HG02973 (cell line): ENCODE results near the gene TARBP2.
"Not testable (repeated sequence)": the region's sequence is repeated elsewhere in the genome, so short reads cannot be mapped to it uniquely, and the experiment has no call there.

Experiments
- ATAC-seq: cut with Tn5 transposase; IDR thresholded peaks from one replicate; pipeline ENCODE4 v1.9.1; 2021; ENCODE audit warnings: moderate library complexity; ENCODE audit not compliant: unreplicated experiment

The TARBP2 gene

DNA sequence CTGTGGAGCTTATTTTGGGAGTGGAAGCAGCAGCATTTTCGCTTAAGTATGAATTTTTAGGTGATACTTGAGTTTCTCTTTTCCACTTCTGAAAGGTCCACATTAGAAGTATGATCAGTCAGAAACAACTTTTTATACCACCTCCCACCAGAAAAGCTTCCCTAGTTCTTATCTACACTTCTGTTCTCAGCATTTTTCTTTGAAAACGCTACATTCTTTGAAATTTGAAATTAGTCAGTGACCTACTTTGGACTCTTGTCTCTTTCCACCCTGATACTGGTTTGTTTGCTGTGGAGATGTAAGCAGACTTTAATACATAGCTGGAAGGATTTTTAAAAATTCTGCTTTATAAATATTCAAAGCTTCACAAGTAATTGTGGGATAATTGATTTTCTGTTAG, 27.0 kb upstream of the TARBP2 start:
- ATAC-seq = no peak

- ATAC-seq = no peak
Measured at GRCh38 chr12:53474819-53475218, 26.3 kb upstream of the TARBP2 start.

DNA sequence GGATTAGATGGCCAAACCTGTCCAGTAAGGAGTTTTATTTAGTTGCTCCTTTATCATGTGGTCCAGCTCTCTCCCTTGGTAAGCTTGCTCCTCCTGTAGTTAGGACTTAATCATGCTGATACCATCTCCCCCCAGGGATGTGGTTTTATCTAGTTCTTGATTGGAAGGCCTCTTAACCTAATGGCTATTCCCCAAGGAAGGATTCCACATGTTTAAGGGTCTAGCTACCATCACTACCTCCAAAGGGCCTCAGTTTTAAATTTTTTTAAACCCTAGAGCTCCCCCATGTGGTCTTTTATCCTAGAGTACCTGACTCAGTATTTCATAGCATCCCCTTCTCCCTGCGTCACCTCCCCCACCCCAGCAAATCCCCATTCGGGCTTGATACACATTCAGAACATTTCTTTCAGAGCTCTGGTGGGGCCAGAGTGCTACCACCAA, 24.3 kb upstream of the TARBP2 start:
- ATAC-seq = no peak

DNA sequence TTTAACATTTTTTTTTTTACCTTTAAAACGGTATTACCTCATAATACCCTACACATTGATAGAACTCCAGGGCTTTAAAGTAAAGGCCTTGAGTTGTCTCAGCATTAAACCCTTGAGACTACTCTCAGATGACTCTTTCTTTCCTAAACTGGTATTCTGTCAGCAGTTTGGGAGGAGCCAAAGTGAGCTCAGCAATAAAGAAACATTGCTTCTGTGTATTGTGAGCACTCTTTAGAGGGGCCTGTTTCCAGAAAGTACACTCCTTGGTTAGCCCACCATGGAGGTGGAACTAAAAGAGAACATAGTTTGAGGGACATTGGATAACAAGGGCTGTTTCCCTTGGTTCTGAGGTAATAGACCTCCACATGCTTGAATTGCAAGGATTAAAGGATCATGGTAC, 22.2 kb upstream of the TARBP2 start:
- ATAC-seq = no peak

- ATAC-seq = no peak
Measured at GRCh38 chr12:53479331-53479730, 21.8 kb upstream of the TARBP2 start.

- ATAC-seq = no peak
Measured at GRCh38 chr12:53480491-53481442, 20.3 kb upstream of the TARBP2 start.

DNA sequence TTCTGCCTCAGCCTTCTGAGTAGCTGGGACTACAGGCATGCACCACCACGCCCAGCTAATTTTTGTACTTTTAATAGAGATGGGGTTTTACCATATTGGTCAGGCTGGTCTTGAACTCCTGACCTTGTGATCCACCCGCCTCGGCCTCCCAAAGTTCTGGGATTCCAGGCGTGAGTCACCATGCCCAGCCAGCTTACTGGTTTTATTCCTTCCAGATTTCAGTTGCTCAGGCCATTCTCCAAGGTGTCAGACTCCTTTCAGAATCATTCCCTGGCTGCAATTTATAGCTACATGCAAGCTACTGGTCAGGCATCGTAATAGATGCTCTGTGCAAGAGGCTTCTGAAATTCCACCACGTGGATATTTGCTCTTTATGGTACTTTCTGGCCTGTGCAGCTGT, 19.6 kb upstream of the TARBP2 start:
- ATAC-seq = not testable (repeated sequence)

- no peak for ATAC-seq
Measured at GRCh38 chr12:53481939-53482586, 19.0 kb upstream of the TARBP2 start.

GRCh38 chr12:53482626-53483168, 18.4 kb upstream of the TARBP2 start:
- no peak for ATAC-seq

- ATAC-seq = no peak
Measured at GRCh38 chr12:53483225-53483978, 17.7 kb upstream of the TARBP2 start.

DNA sequence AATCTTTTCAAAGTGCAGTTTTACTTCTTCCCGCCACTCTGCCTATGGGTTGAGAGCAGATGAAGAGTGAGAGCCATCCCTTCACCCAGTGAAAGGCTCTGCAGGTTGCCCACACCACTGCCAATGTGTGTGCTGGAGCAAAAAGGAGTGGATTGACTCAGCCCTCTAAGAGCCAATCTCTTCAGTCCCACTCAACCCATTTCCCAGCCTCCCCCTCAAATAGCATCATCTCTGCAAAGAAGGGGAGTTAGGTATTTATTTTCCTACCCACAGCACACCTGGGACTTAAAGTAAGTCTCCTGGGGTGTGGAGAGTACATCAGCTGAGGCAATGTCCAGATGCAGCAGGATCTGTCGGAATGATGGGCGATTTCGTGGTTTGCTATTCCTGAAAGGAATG, 17.1 kb upstream of the TARBP2 start:
- ATAC-seq = no peak

DNA sequence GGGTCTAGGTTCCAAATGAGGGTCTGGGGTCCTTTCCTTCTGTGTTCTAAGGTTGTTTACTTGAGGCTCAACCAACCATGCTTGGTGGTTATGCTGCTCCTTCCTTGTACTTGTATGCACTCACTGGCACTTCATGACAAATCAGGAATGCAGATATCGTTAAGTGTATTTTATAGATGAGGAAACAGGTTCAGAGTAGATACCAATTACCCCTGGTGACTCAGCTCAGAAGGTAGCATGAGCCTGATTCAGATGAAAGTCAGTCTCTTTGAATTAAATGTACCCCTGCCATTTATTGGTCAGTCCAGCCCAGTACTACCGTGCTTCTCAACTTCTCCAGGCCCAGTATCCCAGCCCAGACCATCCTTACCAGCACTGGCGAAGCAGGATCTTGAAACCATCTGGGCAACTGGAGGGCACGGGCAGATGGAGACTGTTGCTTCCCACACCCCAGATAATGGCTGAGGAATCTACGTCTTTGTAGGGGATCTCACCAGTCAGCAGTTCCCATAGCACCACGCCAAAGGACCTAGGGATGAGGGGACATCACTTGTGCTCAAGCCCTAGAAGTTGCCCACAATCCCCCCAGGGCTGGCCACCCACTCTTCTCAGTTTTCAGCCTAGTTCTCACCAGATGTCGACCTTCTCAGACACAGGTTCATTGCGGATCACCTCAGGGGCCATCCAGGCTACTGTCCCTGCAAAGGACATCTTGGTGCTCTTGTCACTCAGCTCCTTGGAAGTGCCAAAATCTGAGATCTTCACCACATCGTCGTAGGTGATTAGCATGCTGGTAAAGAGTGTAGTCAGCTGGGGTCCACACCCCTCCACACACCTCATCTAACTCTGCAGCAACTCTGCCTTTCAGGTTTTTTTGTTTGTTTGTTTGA, 16.2 kb upstream of the TARBP2 start:
- ATAC-seq = no peak

DNA sequence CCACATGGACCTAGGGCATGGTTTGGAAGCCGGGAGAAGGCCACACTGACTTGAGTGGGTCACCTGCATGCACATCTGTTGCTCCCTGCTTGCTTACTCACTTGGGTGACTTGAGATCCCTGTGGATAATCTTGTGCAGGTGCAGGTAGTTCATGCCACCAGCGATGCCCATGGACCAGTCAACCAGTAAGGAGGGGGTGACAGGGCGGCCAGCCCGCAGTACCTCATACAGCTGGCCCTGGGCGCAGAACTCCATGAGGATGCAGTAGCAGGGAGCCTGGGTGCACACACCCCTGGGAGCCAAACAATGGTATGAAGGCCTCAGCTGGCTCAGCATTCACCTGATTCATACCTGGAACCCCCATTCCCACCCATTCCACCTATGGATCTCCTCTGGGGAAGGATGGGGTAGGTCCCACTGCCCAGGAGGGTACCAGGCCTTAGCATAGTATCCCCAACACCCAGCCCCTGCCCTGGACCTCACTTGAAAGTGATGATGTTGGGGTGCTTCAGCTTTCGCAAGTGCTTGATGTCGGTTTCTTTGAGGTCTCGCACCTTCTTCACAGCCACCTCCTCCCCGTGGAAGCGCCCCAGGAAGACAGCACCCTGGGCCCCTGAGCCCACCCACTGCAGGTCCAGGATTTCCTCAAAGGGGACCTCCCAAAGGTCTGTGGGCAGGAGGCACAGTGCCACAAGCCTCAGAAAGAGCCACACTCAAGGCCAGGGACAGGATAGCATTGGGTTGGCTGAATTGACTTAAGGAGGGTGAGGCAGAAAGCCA, 14.9 kb upstream of the TARBP2 start:
- ATAC-seq = no peak

DNA sequence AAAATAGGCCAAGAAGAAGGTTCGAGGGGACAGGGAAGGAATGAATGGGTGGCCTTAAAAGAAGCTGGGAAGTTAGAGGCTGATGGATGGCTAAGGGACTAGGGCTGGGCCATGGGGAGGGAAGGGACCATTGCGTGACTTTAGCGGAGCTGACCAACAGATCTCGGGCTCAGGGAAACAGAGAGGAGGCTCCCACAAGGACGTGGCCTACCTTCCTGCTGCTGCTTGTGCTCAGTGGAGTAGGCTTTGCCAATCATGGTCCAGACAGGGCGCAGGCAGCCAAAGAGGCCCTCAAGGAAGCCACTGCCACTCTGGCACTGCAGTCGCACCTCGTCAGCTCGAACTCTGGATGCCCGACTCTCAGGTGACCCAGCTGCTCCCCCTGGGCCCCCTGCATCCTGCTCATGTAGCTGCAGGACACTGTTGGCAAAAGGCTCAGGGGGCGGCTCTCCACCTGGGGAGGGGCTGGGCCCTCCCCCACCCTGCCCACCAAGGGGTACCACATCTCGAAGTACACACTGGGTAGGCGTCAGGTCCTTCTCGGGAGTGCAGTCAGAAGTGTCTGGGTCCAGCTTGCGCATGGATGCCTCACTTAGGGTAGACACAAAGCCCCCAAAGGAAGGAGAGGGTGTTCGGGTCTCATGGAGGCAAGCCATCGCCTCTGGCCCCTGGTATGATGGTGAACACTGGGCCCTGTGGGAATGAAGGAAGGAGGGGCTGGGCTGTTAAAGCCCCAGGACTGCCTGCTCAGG, 14.2 kb upstream of the TARBP2 start:
- ATAC-seq = no peak

DNA sequence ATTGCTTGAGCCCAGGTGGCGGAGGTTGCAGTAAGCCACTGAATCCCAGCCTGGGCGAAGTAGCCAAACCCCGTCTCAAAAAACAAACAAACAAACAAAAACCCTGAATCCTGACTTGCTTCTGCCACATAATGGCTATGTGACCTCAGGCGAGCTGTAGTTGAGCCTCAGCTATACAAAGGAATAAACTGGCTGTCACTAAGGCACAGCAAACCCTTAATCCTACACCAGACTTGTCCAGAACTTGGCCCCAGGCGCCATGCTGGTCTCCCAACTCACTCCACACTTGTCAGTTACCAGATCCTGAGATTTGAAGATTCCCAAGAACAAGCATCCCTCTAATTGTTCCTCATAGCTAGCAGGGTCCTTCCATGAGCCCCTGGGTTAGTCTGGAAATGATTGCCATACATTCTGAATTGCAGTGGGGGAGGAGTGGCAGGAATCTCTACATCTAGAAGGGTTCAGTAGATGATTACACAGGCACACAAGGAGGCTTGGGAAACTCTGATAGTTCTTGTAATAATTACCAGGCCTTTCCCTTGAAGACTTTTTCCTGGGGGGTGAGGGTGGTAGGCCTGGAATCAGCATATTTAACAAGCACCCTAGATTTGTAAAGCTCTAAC, 11.7 kb upstream of the TARBP2 start:
- no peak for ATAC-seq

GRCh38 chr12:53492188-53492587, 8.9 kb upstream of the TARBP2 start:
- no peak for ATAC-seq

- ATAC-seq = peak; percentile 93
Measured at GRCh38 chr12:53492830-53493609, 8.1 kb upstream of the TARBP2 start.
